SK-N-MC (cell line): ENCODE results near the gene ADPRH.

ENCODE experiments used
- EZH2 ChIP-seq: fragments of 200-600 bp; sonication (generic); IDR thresholded peaks from one replicate; pipeline ENCODE4 v1.6.1; 2017; ENCODE audit warnings: antibody characterized with exemption
- FOXP2 ChIP-seq: optimal IDR thresholded peaks from 2 replicates; pipeline ENCODE3; 2011; ENCODE audit warnings: mild to moderate bottlenecking, moderate library complexity; ENCODE audit not compliant: insufficient read depth; ENCODE audit errors: extremely low read length, control extremely low read depth
- POLR2AphosphoS5 ChIP-seq: IDR thresholded peaks from 2 replicates; pipeline ENCODE4 v1.6.1; 2012; ENCODE audit warnings: mild to moderate bottlenecking, low read depth, low read length, borderline replicate concordance

- TF ChIP-seq POLR2AphosphoS5, result no peak
- no peak for TF ChIP-seq EZH2
- TF ChIP-seq FOXP2, result no peak
These were observed 13.6 kb downstream of the ADPRH start for GRCh38 chr3:119592861-119593260.
